ENCODE measurements around the gene AP4E1.

GRCh38 chr15:50889589-50889988, 18.9 kb upstream of the AP4E1 start:
- TF ChIP-seq CTCF (tag by site-specific recombination; IDR thresholded peaks at IDR 0.05) (no peak), ZIC2 (tag by site-specific recombination; IDR thresholded peaks at IDR 0.05) (no peak), ZNF146 (tag by site-specific recombination; IDR thresholded peaks at IDR 0.05) (no peak), RBAK (tag by site-specific recombination; IDR thresholded peaks at IDR 0.05) (no peak), SP2 (tag by site-specific recombination; IDR thresholded peaks at IDR 0.05) (no peak), ZNF830 (tag by site-specific recombination; IDR thresholded peaks at IDR 0.05; ENCODE audit: low read depth) (no peak), ZNF2 (tag by site-specific recombination; IDR thresholded peaks at IDR 0.05) (no peak)
